ENCODE data around the gene MT4.

MT4 gene

GRCh38 chr16:56601325-56601724 is 36.5 kb downstream of the MT4 start:
- DNase-seq (ENCODE audit: low read depth, low spot score) = no peak

DNA sequence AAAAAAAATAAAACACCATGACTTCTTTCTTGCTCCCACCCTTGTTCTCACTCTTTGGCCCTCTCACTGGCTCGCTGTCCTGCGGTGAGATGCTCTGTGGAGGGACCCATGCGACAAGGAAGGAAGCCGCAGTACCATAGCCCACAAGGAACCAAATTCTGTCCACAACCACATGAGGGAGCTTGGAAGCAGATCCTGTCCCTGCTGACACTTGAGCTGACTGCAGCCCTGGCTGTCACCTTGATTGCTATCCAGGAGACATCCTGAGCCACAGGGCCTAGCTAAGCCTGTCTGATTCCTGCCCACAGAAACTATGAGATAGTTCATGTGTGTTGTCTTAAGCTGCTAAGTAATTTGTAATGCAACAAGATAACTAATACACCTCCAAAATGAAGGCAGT is 38.7 kb downstream of the MT4 start:
- DNase-seq (ENCODE audit: low read depth, low spot score) = no peak

DNA sequence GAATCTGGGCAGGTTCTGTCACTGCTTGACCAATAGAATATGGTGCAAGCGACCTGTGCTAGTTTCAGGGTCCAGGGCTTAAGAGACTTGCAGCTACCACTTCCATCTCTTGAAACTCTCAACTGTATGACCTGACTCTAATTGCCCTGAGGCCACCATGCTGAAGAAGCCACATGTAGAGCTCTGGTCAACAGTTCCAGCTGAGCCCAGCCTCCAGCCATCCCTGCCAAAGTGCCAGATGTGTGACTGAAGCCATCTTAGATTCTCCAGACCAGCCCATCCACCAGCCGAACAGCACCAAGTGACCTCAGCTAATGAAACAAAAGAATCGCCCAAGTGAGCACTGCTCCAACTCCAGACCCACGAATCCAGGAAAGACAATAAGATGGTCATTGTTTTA is 40.1 kb downstream of the MT4 start:
- no peak for DNase-seq (ENCODE audit: low read depth, low spot score)

GRCh38 chr16:56605475-56605874 is 40.6 kb downstream of the MT4 start:
- DNase-seq (ENCODE audit: low read depth, low spot score) = no peak

DNA sequence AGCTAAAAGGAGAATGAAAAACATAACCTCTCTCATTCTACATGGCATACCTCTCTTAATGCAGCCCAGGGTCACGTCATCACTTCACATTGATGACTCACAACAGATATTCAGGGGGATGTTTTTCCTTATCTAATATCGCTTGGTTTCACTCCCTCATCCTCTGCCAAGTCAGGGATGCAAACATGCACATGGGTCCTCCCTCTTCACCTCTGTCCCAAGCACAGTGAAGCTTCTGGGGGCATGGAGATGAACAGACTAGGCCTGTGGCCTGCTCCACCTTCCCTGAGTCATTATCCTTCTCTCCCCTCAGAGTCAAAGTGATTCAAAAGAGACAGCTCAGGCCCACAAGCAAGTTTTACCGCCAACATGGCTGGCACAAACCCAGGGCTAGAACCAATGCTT is 41.2 kb downstream of the MT4 start:
- DNase-seq (ENCODE audit: low read depth, low spot score) = no peak

- DNase-seq (ENCODE audit: low read depth, low spot score) = no peak
Measured at GRCh38 chr16:56606476-56607108, 41.7 kb downstream of the MT4 start.

GRCh38 chr16:56607109-56607618 is 42.3 kb downstream of the MT4 start:
- peak; percentile 84 for DNase-seq (ENCODE audit: low read depth, low spot score)

DNA sequence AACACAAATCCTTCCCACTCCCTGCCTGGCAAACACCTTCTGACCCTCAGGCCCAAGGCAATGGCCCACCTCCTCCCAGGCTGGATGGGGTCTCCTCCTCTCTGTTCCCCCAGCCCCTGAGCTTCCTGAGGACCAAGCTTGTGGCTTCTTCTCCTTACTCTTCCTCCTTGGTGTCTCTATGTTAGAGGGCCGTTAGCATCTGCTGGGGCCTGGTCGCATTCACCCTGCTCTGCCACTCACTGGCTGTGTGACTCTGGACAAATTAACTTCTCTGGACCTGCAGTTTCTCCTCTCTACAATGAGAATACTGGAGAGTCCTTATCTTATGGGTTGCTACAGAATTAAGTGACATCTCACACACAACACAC is 42.8 kb downstream of the MT4 start:
- no peak for DNase-seq (ENCODE audit: low read depth, low spot score)

DNA sequence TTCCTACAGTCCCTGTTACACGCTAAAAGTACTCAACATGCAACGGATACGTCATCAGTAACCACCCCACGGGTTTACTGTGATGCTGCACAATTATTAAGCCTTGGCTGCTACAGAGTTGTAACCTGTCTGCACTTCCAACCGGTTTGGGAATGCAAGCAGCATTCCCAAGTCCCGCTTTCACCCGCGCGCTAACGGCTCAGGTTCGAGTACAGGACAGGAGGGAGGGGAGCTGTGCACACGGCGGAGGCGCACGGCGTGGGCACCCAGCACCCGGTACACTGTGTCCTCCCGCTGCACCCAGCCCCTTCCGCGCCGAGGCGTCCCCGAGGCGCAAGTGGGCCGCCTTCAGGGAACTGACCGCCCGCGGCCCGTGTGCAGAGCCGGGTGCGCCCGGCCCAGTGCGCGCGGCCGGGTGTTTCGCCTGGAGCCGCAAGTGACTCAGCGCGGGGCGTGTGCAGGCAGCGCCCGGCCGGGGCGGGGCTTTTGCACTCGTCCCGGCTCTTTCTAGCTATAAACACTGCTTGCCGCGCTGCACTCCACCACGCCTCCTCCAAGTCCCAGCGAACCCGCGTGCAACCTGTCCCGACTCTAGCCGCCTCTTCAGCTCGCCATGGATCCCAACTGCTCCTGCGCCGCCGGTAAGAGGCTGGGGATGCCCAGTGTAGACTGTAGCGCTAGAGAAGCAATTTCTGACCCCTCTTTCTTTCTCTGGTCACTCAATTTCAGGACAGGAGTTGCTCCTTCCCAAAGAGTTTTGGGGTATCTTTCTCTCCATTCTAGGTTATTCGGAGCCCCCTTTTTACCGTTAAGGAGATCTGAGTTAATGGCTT is 43.4 kb downstream of the MT4 start, which contains the start of gene MT2A:
TSS of gene MT2A (plus strand) at position 542 of the 833 bp plus-strand sequence. CDS start at position 614, 72 bp downstream.
- DNase-seq (ENCODE audit: low read depth, low spot score) = peak; percentile 92

DNA sequence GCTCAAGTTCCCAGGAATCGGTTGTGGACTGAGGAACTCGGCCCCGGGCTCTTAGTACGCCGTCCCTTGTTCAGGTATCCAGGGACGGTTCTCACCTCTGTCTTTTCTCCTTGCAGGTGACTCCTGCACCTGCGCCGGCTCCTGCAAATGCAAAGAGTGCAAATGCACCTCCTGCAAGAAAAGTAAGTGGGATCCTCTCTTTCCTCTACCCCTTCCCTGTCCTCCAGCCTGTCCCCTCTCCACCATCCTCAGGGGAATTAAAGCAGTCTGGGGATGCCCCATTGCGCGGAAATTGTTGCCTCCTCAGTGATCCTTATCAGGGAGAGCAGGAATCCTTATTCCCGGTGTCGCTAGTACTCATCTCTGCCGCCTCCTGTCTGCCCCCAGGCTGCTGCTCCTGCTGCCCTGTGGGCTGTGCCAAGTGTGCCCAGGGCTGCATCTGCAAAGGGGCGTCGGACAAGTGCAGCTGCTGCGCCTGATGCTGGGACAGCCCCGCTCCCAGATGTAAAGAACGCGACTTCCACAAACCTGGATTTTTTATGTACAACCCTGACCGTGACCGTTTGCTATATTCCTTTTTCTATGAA is 44.1 kb downstream of the MT4 start:
- DNase-seq (ENCODE audit: low read depth, low spot score) = no peak

- DNase-seq (ENCODE audit: low read depth, low spot score) = no peak
Measured at GRCh38 chr16:56609463-56609921, 44.6 kb downstream of the MT4 start.

GRCh38 chr16:56610017-56610608 is 45.2 kb downstream of the MT4 start:
- DNase-seq (ENCODE audit: low read depth, low spot score) = no peak

DNA sequence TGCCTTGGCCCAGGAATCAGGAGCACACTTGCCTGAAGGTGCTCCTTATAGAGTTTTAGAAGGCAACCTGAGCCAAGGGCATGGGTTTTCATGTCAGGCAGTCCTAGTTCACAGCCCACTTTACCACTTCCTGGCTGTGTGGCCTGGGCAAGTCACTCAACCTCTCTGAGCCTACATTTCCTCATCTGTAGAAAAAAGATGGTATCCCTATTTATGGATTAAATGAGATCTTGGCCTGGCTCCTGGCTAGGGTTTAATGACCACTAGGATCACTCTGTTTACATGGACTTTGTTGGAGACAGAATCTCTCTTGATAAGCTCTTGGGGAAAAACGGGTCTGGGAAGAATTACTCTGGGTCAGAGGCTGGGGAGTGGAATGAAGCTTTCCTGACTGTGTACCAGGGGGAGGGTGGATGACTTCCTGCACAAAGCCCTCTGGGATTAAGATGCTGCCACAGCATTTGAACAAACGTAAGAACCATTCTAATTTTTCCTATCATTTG is 45.8 kb downstream of the MT4 start:
- DNase-seq (ENCODE audit: low read depth, low spot score) = no peak

DNA sequence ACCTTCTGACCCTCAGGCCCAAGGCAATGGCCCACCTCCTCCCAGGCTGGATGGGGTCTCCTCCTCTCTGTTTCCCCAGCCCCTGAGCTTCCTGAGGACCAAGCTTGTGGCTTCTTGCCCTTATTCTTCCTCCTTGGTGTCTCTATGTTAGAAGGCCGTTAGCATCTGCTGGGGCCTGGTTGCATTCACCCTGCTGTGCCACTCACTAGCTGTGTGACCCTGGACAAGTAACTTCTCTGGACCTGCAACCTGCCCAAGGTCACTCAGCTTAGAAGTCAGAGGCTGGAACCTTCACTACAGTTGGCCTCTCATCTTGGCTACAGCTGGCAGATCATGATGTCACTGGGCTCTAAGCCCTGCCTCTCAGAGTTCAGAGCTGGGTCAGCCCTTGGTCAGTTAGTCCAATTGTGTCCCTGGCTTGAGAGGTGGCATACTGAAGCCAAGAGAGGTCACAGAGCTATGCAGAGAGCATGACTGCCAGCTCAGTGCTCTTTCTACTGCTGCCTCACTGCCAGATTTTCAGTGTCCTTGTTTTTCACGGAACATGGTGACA is 46.5 kb downstream of the MT4 start:
- DNase-seq (ENCODE audit: low read depth, low spot score) = no peak

- no peak for DNase-seq (ENCODE audit: low read depth, low spot score)
Measured at GRCh38 chr16:56613706-56614105, 48.8 kb downstream of the MT4 start.

DNA sequence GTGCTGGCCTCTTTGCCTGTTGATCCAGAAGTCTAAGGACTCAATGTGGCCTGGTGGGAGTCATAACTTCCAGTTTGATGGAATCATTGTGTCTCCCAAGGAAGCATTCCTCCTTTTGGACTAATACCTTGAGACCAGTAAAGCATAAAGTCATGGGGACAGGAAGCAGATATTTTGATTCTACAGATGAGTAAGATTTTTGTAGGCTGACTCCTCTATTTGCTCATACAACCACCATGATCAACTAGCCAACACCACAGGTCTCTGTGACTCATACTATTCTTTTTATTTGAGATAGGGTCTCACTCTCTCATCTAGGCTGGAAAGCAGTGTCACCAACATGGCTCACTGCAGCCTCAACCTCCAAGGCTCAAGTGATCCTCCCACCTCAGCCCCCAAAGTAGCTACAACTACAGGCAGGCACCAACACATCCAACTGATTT is 49.7 kb downstream of the MT4 start:
- DNase-seq (ENCODE audit: low read depth, low spot score) = no peak

DNA sequence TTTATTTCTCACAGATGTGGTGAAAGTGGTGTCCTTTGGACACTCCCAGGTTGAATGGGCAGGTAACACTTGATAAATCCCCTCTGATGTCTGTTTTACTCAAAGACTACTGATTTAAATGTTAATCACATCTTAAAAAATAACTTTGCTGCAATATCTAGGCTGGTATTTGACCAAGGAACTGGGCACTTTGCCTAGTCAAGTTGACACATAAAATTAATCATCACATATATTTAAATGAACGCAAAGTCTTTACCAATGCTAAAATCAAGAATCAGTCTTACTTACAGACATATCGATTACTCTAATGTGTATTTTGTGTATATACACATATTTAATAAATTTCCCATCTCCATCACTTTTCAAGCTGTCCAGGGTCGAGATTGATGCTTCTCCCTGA is 50.5 kb downstream of the MT4 start:
- DNase-seq (ENCODE audit: low read depth, low spot score) = no peak

DNA sequence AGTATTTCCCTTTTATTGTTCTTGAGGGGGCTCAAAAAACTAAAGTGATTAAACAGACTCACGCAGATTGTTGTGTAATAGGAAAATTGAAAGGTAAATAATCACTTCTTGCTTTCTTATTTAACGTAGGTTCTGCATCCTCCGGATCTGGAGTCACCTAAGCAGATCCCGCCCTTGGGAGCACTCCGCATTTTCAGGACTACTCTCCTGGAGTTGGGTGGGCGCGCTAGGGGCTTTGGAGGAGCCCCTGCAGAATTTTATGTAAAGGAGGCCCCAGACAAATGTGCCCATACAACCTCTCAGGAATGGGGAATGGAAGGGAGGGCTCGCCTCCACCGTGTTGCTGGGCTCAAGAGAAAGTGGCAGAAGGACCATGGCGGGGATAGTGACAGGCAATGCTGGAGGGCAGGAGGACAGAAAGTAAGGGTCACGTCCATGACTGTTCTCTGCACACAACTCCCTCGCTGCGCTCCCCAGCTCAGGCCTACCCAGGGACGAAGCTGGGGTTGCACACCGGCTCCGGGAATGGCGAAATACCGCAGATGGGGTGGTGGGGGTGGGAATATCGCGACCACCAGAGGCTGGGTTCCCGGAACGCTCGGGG is 51.8 kb downstream of the MT4 start:
- DNase-seq (ENCODE audit: low read depth, low spot score) = no peak

DNA sequence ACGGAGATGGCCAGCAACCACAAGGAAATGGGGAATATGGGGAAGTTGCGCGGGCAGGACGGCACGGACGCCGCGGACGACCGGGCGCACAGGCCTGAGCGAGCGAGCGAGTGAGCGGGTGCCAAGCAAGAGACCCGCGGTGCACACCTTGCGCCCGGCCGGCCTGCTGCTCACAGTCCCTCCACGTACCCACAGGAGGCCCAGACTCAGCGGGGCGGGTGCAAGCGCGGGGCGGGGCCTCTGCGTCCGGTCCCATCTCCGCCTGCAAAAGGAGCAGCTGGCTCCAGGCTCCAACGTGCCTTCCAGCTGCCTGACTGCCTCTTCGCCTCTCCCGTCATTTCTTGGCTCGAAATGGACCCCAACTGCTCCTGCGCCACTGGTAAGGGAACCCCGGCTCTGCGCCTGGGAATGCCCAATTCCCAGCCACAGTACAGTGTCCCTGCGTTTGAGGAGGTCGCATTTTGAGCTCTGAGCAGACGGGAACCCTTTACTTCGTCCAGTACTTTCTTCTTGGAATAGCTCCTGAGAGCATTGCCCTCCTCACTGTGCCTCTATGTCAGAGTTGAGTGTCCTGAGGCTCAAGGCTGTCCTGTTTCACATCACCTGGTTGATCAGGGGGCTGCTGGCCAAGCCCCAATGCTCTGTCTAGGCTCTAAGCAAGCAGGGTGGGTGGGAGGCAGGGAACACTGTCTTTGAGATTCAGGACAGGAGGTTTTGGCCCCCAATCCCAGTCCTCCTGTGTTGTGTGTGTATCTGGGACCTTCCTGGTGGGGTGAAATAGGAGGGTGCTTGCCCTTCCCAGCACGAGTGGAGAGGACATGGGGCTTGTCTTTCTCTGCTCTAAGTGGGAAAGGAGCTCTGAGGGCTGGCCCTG is 52.6 kb downstream of the MT4 start:
- no peak for DNase-seq (ENCODE audit: low read depth, low spot score)

DNA sequence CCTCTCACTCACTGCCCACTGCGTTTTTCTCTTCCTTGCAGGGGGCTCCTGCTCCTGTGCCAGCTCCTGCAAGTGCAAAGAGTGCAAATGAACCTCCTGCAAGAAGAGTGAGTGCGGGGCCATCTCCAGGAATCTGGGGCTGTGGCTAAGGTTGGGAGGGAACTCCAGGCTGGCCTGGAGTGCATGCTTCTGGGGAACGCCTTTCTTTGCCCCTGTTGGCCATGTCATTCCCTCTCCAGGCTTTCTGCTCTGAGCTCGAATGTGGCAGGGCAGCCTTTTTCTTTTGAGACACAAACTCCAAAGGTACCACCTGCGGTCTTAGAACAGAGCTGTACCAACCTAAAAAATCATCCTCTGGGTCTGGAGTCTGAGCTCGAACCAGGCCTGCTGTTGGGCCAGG is 53.3 kb downstream of the MT4 start:
- DNase-seq (ENCODE audit: low read depth, low spot score) = no peak

Measured in smooth muscle cell of the brain vasculature (primary cell).